ENCODE measurements around the gene NDUFC2. TPM values are rescaled to one million over a fixed set of nuclear protein-coding genes. Genes with fewer than 3 reads are reported as not detected.

Gene NDUFC2
- total and polyA plus RNA-seq, 2 of the 8 experiments (the other 6 are each of a cell fraction or from before 2014, with no cell fraction given), result 216 to 356 TPM

DNA sequence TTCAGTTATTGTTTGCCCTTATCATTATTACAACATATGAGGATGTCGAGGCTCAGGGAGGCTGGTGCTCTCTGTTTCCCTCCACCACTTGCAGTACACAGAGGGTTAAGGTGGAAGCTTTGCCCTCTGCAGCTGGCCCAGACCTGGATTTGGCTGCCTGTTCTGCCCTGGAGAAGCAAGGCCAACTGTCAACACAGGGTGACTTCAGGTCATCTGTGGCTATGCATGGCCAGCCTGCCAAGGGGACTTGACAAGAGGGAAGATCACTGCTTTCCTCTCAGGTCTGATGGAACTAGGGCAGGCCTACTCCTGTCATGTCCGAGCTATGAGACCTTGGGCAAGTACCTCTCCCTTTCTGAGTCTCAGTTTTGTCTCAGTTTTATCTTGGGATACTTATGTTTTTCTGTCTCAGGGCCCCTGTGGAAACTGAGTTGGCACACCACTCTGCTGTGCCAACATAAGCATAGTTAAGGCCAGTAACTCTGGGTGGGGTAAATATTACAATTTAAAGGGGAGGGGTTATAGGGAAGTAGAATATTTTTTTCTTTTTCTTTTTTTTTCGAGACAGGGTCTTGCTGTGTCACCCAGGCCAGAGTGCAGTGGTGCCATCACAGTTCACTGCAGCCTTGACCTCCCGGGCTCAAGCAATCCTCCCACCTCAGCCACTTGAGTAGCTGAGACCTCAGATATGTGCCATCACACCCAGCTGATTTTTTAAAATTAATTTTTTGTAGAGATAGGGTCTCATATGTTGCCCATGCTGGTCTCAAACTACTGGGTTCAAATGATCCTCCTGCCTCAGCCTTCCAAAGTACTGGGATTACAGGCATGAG, 18.4 kb downstream of the NDUFC2 start:
- Histone ChIP-seq H3K23ac (ENCODE audit: insufficient read length) (no peak overlapping the region), H2BK5ac (ENCODE audit: low read depth, low read length) (0 out of 2 replicates have a peak overlapping the region, but pooled peaks have one; percentile 2), H2AFZ (ENCODE audit: low read length) (no peak overlapping the region), H3K4me3 (ENCODE audit: extremely low read depth in 1 of 4, insufficient read depth in 2 of 4, low read depth in 3 of 4, low read length in 4 of 4) (no peak overlapping the region), H3K79me1 (ENCODE audit: low read depth, low read length) (no peaks in the 10 kb centered on the region), H4K91ac (replicated peaks; ENCODE audit: insufficient read length, low read length) (no peak overlapping the region), H3K4ac (replicated peaks; ENCODE audit: insufficient read length, low read depth, low read length) (no peak overlapping the region), H3K4me1 (replicated peaks in 1 of 4; ENCODE audit: control insufficient read depth in 3 of 4, insufficient read depth in 4 of 4, low read length in 3 of 4) (no peaks in the 10 kb centered on the region), H3K18ac (ENCODE audit: extremely low read depth, low read length) (no peak overlapping the region), H2BK12ac (ENCODE audit: low read depth, low read length) (no peak overlapping the region), H2BK20ac (ENCODE audit: low read length) (no peak overlapping the region), H4K20me1 (replicated peaks in 1 of 2; ENCODE audit: control insufficient read depth in 1 of 2, insufficient read depth in 2 of 2, low read length in 2 of 2) (no peaks in the 10 kb centered on the region), H2BK15ac (ENCODE audit: low read length) (no peak overlapping the region), H3K9ac (replicated peaks in 1 of 4; ENCODE audit: extremely low read depth in 1 of 4, low read depth in 3 of 4, low read length in 3 of 4) (no peak overlapping the region), H3K4me2 (ENCODE audit: insufficient read depth in 1 of 2, low read depth in 2 of 2, low read length in 2 of 2) (no peak overlapping the region), H3K27me3 (replicated peaks in 1 of 4; ENCODE audit: control insufficient read depth in 3 of 4, extremely low read depth in 1 of 4, insufficient read depth in 3 of 4, low read length in 3 of 4) (no peaks in the 10 kb centered on the region), H3K36me3 (ENCODE audit: control insufficient read depth in 2 of 4, insufficient read depth in 4 of 4, low read length in 3 of 4) (no peaks in the 10 kb centered on the region), H4K8ac (ENCODE audit: extremely low read depth, insufficient read depth, low read length) (no peak overlapping the region), H3K27ac (ENCODE audit: low read depth, low read length) (no peak overlapping the region), H2BK120ac (replicated peaks; ENCODE audit: low read depth, low read length) (no peak overlapping the region), H3K56ac (replicated peaks; ENCODE audit: insufficient read length, low read depth, low read length) (no peak overlapping the region), H4K5ac (ENCODE audit: insufficient read length, low read depth, low read length) (no peak overlapping the region), H2AK5ac (ENCODE audit: low read depth, low read length) (no peak overlapping the region), H3K9me3 (ENCODE audit: insufficient read depth in 2 of 2, low read depth in 1 of 2, low read length in 1 of 2) (no peaks in the 10 kb centered on the region), H3K23me2 (ENCODE audit: low read depth, low read length) (no peaks in the 10 kb centered on the region), H3K79me2 (ENCODE audit: control insufficient read depth in 1 of 2, insufficient read depth in 2 of 2, low read length in 2 of 2) (no peaks in the 10 kb centered on the region), H3K14ac (ENCODE audit: insufficient read length) (no peak overlapping the region)
- ChIA-PET POLR2A (ENCODE audit: partially characterized antibody) (interaction anchor here (0.6 to 2.5 kb wide), 3 partner anchors 10 to 15 kb away, joined by 3 to 6 read pairs (median 3); no protein-coding TSS in a partner anchor), CTCF (ENCODE audit: partially characterized antibody) (interaction anchor here (1.2 to 1.5 kb wide), 3 partner anchors 15 to 37 kb away, joined by 3 read pairs; no protein-coding TSS in a partner anchor)
- DNase-seq (ENCODE audit: low read depth in 1 of 2, low spot score in 2 of 2) (no peak), FAIRE-seq (no peak)
- WGBS, 2 experiments (ENCODE audit: extremely low coverage in 1 of 2, insufficient coverage in 1 of 2, insufficient read length in 1 of 2, insufficient replicate concordance in 2 of 2, low coverage in 1 of 2, low lambda C conversion rate in 2 of 2, missing lambda C conversion rate in 1 of 2), result 87% methylated on average over 3 of the region's 4 CpGs; no CpG with 5 or more reads in 1 of the 2 experiments
- TF ChIP-seq TBP (IDR thresholded peaks at IDR 0.05; ENCODE audit: low read depth, low read length) (no peak), HDAC6 (IDR thresholded peaks at IDR 0.05; ENCODE audit: low read depth, low read length) (no peak), CTBP2 (IDR thresholded peaks at IDR 0.05; ENCODE audit: borderline replicate concordance, insufficient read depth, insufficient read length, low read length) (no peak), EZH2 (IDR thresholded peaks at IDR 0.05; ENCODE audit: low read depth, low read length, severe bottlenecking) (no peak), MAFK (IDR thresholded peaks at IDR 0.05; ENCODE audit: low read depth, low read length) (no peak), CHD2 (IDR thresholded peaks at IDR 0.05; ENCODE audit: low read length) (no peak), BCL11A (IDR thresholded peaks at IDR 0.05; ENCODE audit: low read depth in 2 of 2, low read length in 2 of 2) (no peak), POLR2AphosphoS5 (IDR thresholded peaks at IDR 0.05; ENCODE audit: low read depth, low read length) (no peak), POU5F1 (IDR thresholded peaks at IDR 0.05; ENCODE audit: low read depth, low read length) (no peak), HDAC2 (IDR thresholded peaks at IDR 0.05; ENCODE audit: borderline replicate concordance in 1 of 2, low read depth in 2 of 2, low read length in 2 of 2) (no peak)
- TF ChIP-seq, protein P1, sequence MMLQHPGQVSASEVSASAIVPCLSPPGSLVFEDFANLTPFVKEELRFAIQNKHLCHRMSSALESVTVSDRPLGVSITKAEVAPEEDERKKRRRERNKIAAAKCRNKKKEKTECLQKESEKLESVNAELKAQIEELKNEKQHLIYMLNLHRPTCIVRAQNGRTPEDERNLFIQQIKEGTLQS (IDR thresholded peaks at IDR 0.05; ENCODE audit: insufficient read depth, low read depth, low read length), result no peak

Measured in H1 (cell line).